ENCODE data around the gene TRIM8. TPM values are rescaled to one million over a fixed set of nuclear protein-coding genes. Genes with fewer than 3 reads are reported as not detected.

TRIM8 gene
- total RNA-seq, 1 experiment from 2014 or later = 36.3 TPM

- TF ChIP-seq ZNF121 (CRISPR knock-in tag; IDR thresholded peaks at IDR 0.05) (no peak), ZNF281 (CRISPR knock-in tag; IDR thresholded peaks at IDR 0.05) (0 out of 2 replicates have a peak, but pooled peaks have one; percentile 63), MXD4 (CRISPR knock-in tag; IDR thresholded peaks at IDR 0.05; ENCODE audit: borderline replicate concordance) (no peak), GTF2I (CRISPR knock-in tag; conservative IDR thresholded peaks at IDR 0.05) (no peak), TEAD4 (CRISPR knock-in tag; IDR thresholded peaks at IDR 0.05) (no peak), ATF2 (CRISPR knock-in tag; IDR thresholded peaks at IDR 0.05; ENCODE audit: borderline replicate concordance, low read depth) (0 out of 2 replicates have a peak, but pooled peaks have one; percentile 11), ZNF317 (CRISPR knock-in tag; IDR thresholded peaks at IDR 0.05; ENCODE audit: borderline replicate concordance, low read depth) (no peak), MLX (CRISPR knock-in tag; IDR thresholded peaks at IDR 0.05) (peak; percentile 35; the same call in 1 of the 2 replicates), ATF1 (CRISPR knock-in tag; IDR thresholded peaks at IDR 0.05) (peak; percentile 73; the same call in 1 of the 2 replicates), AFF4 (CRISPR knock-in tag; IDR thresholded peaks at IDR 0.05; ENCODE audit: borderline replicate concordance) (peak; percentile 63; the same call in 1 of the 2 replicates)
These were observed 538 bp downstream of the TRIM8 start (continued) for GRCh38 chr10:102644646-102645387.

GRCh38 chr10:102645388-102645740 is 1.1 kb downstream of the TRIM8 start:
- Mint-ChIP-seq H3K27ac (peak overlapping the region; percentile 94), H3K4me3 (peak overlapping the region; percentile 96), H3K4me1 (peaks cover 49% of the 10 kb centered on the region), H3K36me3 (no peaks in the 10 kb centered on the region), H3K9me3 (no peaks in the 10 kb centered on the region), H3K27me3 (ENCODE audit: low read depth) (no peaks in the 10 kb centered on the region)
- no peak for DNase-seq (ENCODE audit: low spot score)
- ATAC-seq = no peak
- POLR2A ChIA-PET = interaction anchor here (0.7 to 3.2 kb wide), 7 partner anchors 13 to 957 kb away, joined by 3 to 22 read pairs (median 3); no protein-coding TSS in a partner anchor
- CTCF ChIA-PET = interaction anchor here (0.7 to 3.2 kb wide), 21 partner anchors 8 to 261 kb away, joined by 3 to 45 read pairs (median 5); partner anchors contain the start of genes ACTR1A, ARL3 and SUFU
- TF ChIP-seq PREB (CRISPR knock-in tag; IDR thresholded peaks at IDR 0.05; ENCODE audit: borderline replicate concordance) = no peak
- TF ChIP-seq ETV6 (CRISPR knock-in tag; IDR thresholded peaks at IDR 0.05) = 0 out of 2 replicates have a peak, but pooled peaks have one; percentile 22
- TF ChIP-seq FOXK1 (CRISPR knock-in tag; IDR thresholded peaks at IDR 0.05) = peak; percentile 65
- 0 out of 2 replicates have a peak, but pooled peaks have one; percentile 3 for TF ChIP-seq IRF1 (CRISPR knock-in tag; IDR thresholded peaks at IDR 0.05)

Data from WTC11 (cell line).